Measurements from ENCODE around the gene SHC2.
"Not testable (repeated sequence)": the region's sequence is repeated elsewhere in the genome, so short reads cannot be mapped to it uniquely, and the experiment has no call there.

The SHC2 gene

GRCh38 chr19:426725-427445 lies 33.9 kb downstream of the SHC2 start:
- peak; percentile 56 for DNase-seq (ENCODE audit: low spot score)

- no peak for DNase-seq (ENCODE audit: low spot score)
Observed at GRCh38 chr19:425056-425455, 35.8 kb downstream of the SHC2 start.

GRCh38 chr19:424546-424945 lies 36.3 kb downstream of the SHC2 start:
- DNase-seq (ENCODE audit: low spot score), result no peak

GRCh38 chr19:423691-424466 lies 37.0 kb downstream of the SHC2 start:
- DNase-seq (ENCODE audit: low spot score), result no peak

GRCh38 chr19:422917-423226 lies 38.0 kb downstream of the SHC2 start:
- not testable (repeated sequence) for DNase-seq (ENCODE audit: low spot score)

- DNase-seq (ENCODE audit: low spot score), result no peak
Observed at GRCh38 chr19:422213-422916, 38.5 kb downstream of the SHC2 start.

GRCh38 chr19:419721-420515 lies 40.9 kb downstream of the SHC2 start:
- DNase-seq (ENCODE audit: low spot score), result no peak

- DNase-seq (ENCODE audit: low spot score), result no peak
Observed at GRCh38 chr19:418761-419671, 41.8 kb downstream of the SHC2 start.

- DNase-seq (ENCODE audit: low spot score), result no peak
Observed at GRCh38 chr19:416416-416815, 44.4 kb downstream of the SHC2 start.

GRCh38 chr19:415292-415691 lies 45.5 kb downstream of the SHC2 start:
- DNase-seq (ENCODE audit: low spot score), result no peak

- DNase-seq (ENCODE audit: low spot score), result no peak
Observed at GRCh38 chr19:413756-414420, 46.9 kb downstream of the SHC2 start.

- peak; percentile 79 for DNase-seq (ENCODE audit: low spot score)
Observed at GRCh38 chr19:412356-413355, 48.2 kb downstream of the SHC2 start.

GRCh38 chr19:411723-412355 lies 49.0 kb downstream of the SHC2 start:
- no peak for DNase-seq (ENCODE audit: low spot score)

- DNase-seq (ENCODE audit: low spot score), result not testable (repeated sequence)
Observed at GRCh38 chr19:411121-411722, 49.6 kb downstream of the SHC2 start.

GRCh38 chr19:410243-410781 lies 50.5 kb downstream of the SHC2 start:
- no peak for DNase-seq (ENCODE audit: low spot score)

- DNase-seq (ENCODE audit: low spot score), result peak; percentile 63
Observed at GRCh38 chr19:409516-410242, 51.2 kb downstream of the SHC2 start.

- DNase-seq (ENCODE audit: low spot score), result no peak
Observed at GRCh38 chr19:408902-409515, 51.8 kb downstream of the SHC2 start, which contains the start of gene C2CD4C. TSS of gene C2CD4C (minus strand) at chr19:409147. CDS start at chr19:408361, 786 bp downstream.
